Colonic mucosa (tissue), 4 donors: ENCODE data around the gene HOMER2. TPM values are rescaled to one million over a fixed set of nuclear protein-coding genes. Genes with fewer than 3 reads are reported as not detected.
A peak's percentile ranks its signal among the peaks of the same experiment; 100 is the strongest.

ENCODE experiments used
- DNase-seq: peaks from one replicate; pipeline ENCODE4 v3.0.0-alpha.2; 2020
- H3K27ac ChIP-seq: fragments of 200-600 bp; one replicate; pipeline ENCODE4 v1.8.0; 2021
- H3K27me3 ChIP-seq: fragments of 200-600 bp; one replicate; pipeline ENCODE4 v1.8.0; 2021
- H3K36me3 ChIP-seq: fragments of 200-600 bp; one replicate; pipeline ENCODE4 v1.8.0; 2021
- H3K4me1 ChIP-seq: fragments of 200-600 bp; one replicate; pipeline ENCODE4 v1.8.0; 2021; ENCODE audit warnings: mild to moderate bottlenecking
- H3K4me3 ChIP-seq: fragments of 200-600 bp; one replicate; pipeline ENCODE4 v1.8.0; 2021
- H3K9ac ChIP-seq, 2 donors: one replicate each; pipeline ENCODE4 v1.7.0; 2013; ENCODE audit warnings: control low read depth in 2 of 2, low read depth in 2 of 2, low read length in 2 of 2
- H3K9me3 ChIP-seq: fragments of 200-600 bp; one replicate; pipeline ENCODE4 v1.8.0; 2021
- CTCF ChIP-seq: fragments of 200-600 bp; IDR thresholded peaks from one replicate; pipeline ENCODE4 v1.8.0; 2022; ENCODE audit warnings: antibody characterized with exemption, mild to moderate bottlenecking
- intact Hi-C: fragments of 100-400 bp; cut with DNase I; formaldehyde crosslinking; loops from one replicate; pipeline ENCODE4 v1.14.1; 2022
- total RNA-seq, 2 donors: library from RNA; stranded (reverse); fragmentation: NEBNext Ultra II Directional in 1 of 2; extraction: Animal tissue kit (Norgen Biotek cat#: 25700) in 1 of 2; gene quantifications; one replicate each; pipeline ENCODE4 v1.2.1, GENCODE V29; 2021
- donor health status: healthy.
- donor health status: DM: no; HTN: no; CAD: no.
- donor health status: DM: no; HTN: no; CAD: no.

The HOMER2 gene
- total RNA-seq, 2 donors from 2014 or later: 2.4 to 3.1 TPM

GRCh38 chr15:82810061-82810889 is 142.2 kb downstream of the HOMER2 start:
- Histone ChIP-seq H3K36me3 (no peaks in the 10 kb centered on the region), H3K27ac (peak overlapping the region; percentile 100), H3K4me1 (no peaks in the 10 kb centered on the region), H3K9ac (peak overlapping the region; percentile 87 to 94), H3K9me3 (no peaks in the 10 kb centered on the region), H3K4me3 (peak overlapping the region; percentile 77), H3K27me3 (no peaks in the 10 kb centered on the region)
- intact Hi-C loops: no loop called here
- TF ChIP-seq CTCF: no peak
- DNase-seq: peak; percentile 25

- H3K27ac ChIP-seq: peak within 1 kb of the TSS; percentile 100
- H3K4me3 ChIP-seq: peak within 1 kb of the TSS; percentile 77
- no peaks in the 10 kb centered on the region for H3K4me1 ChIP-seq
- intact Hi-C loops: loop anchor here (10.0 kb wide), 1 partner anchor 265 kb away; the partner anchor contains the start of gene RPS17
- no peaks in the 10 kb centered on the region for H3K9me3 ChIP-seq
- H3K9ac ChIP-seq: peak within 1 kb of the TSS; percentile 87 to 94
- peak; percentile 99 for DNase-seq
- no peak for TF ChIP-seq CTCF
- no peaks in the 10 kb centered on the region for H3K36me3 ChIP-seq
- no peaks in the 10 kb centered on the region for H3K27me3 ChIP-seq
These were observed 143.0 kb downstream of the HOMER2 start, which contains the start of gene WHAMM for GRCh38 chr15:82809308-82810060. Gene WHAMM (plus strand): TSS chr15:82809628. CDS start chr15:82809727, 99 bp downstream.

GRCh38 chr15:82808634-82809041 is 143.9 kb downstream of the HOMER2 start:
- peak overlapping the region; percentile 77 for H3K4me3 ChIP-seq
- no peaks in the 10 kb centered on the region for H3K9me3 ChIP-seq
- TF ChIP-seq CTCF: no peak
- H3K27ac ChIP-seq: peak overlapping the region; percentile 100
- no peaks in the 10 kb centered on the region for H3K27me3 ChIP-seq
- no peaks in the 10 kb centered on the region for H3K36me3 ChIP-seq
- H3K4me1 ChIP-seq: no peaks in the 10 kb centered on the region
- peak overlapping the region in 1 of 2 donors; percentile 13 for H3K9ac ChIP-seq
- peak; percentile 25 for DNase-seq
- intact Hi-C loops: loop anchor here (10.0 kb wide), 1 partner anchor 264 kb away; the partner anchor contains the start of gene RPS17

- Histone ChIP-seq H3K4me3 (no peak overlapping the region), H3K27ac (peak overlapping the region; percentile 100), H3K27me3 (no peaks in the 10 kb centered on the region), H3K9ac (peak overlapping the region in 1 of 2 donors; percentile 13), H3K9me3 (no peaks in the 10 kb centered on the region), H3K4me1 (no peaks in the 10 kb centered on the region), H3K36me3 (no peaks in the 10 kb centered on the region)
- no peak for TF ChIP-seq CTCF
- intact Hi-C loops: loop anchor here (10.0 kb wide), 1 partner anchor 263 kb away; the partner anchor contains the start of gene RPS17
- no peak for DNase-seq
These were observed 144.4 kb downstream of the HOMER2 start for GRCh38 chr15:82807920-82808633.

- Histone ChIP-seq H3K4me1 (no peaks in the 10 kb centered on the region), H3K4me3 (no peak within 1 kb of the TSS), H3K36me3 (no peaks in the 10 kb centered on the region), H3K27ac (no peak within 1 kb of the TSS), H3K27me3 (no peaks in the 10 kb centered on the region), H3K9ac (no peak within 1 kb of the TSS), H3K9me3 (no peaks in the 10 kb centered on the region)
- intact Hi-C loops: loop anchor here (10.0 kb wide), 1 partner anchor 261 kb away; the partner anchor contains the start of gene RPS17
- TF ChIP-seq CTCF: no peak
- DNase-seq: no peak
These were observed 146.5 kb downstream of the HOMER2 start, which contains the start of gene FSD2 for GRCh38 chr15:82805994-82806406. Gene FSD2 (minus strand): TSS chr15:82806069. CDS start chr15:82787390, 18,679 bp downstream.
